SW480 (cell line): ENCODE data around the gene MED13L.

Source experiments
- DNase-seq: peaks from one replicate; pipeline ENCODE4 v3.0.0-alpha.2; 2016; ENCODE audit warnings: low spot score

The MED13L gene

DNA sequence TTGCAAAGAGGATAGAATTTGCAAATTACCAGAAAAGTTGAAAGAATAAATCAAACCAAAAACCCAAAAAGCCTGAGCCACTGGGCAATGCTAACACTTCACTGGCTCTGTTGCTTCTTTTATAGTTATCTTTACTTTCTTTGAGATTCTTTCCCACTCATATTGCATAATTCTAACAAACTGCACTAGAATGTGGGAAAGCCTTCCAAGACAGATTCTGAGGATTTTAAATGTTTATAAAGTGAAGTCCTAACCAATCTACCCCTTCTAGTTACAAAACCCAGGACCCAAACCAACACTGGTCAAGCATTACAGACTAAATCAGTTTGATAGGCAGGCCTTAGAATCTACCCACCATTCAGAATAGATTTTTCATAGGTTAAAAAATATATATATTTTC, 150.9 kb downstream of the MED13L start:
- no peak for DNase-seq

DNA sequence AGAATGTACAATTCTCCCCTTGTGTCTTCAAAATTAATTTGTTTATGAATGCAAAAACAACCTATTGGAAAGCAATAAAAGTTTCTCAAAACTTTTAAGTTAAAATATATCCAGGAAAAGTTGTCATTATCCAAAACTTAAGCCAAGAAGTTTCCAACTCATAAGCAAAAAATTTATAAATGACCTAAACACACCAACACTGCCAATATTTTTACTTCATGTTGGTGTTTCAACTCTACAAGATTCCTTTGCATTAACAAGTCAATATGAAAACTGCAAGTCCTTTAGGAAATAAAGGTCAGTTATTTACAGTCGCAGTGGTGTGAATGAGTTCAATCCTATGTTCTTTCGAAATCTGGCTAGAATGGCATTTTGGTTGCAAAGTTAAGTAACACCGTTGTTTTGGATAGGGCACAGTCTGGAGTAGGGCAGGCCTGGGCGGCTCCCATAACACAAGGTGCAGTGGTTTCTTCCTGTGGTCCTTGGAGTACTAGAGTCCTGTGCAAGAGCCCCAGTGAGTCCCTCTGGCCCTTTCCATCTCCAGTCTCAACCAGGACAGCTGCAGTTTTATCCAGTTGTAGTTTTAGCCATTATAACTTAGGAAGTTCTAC, 151.4 kb downstream of the MED13L start:
- DNase-seq: no peak

DNA sequence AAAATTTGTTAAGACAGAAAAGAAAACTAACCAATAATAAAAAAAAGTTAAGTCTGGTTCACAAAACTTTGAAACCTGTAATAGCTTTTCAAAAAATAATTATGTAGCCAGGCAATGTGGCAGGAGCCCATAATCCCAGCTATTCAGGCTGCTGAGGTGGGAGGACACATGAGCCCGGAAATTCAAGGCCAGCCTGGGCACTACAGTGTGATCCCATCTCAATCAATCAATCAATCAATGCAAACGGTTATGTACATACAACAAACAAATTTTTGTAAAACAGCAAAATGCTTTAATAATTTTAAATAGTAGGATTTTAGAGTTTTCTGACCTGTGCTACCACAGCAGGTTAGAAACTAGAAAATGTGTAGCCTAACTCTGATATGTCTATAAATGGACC, 152.4 kb downstream of the MED13L start:
- DNase-seq: no peak

DNA sequence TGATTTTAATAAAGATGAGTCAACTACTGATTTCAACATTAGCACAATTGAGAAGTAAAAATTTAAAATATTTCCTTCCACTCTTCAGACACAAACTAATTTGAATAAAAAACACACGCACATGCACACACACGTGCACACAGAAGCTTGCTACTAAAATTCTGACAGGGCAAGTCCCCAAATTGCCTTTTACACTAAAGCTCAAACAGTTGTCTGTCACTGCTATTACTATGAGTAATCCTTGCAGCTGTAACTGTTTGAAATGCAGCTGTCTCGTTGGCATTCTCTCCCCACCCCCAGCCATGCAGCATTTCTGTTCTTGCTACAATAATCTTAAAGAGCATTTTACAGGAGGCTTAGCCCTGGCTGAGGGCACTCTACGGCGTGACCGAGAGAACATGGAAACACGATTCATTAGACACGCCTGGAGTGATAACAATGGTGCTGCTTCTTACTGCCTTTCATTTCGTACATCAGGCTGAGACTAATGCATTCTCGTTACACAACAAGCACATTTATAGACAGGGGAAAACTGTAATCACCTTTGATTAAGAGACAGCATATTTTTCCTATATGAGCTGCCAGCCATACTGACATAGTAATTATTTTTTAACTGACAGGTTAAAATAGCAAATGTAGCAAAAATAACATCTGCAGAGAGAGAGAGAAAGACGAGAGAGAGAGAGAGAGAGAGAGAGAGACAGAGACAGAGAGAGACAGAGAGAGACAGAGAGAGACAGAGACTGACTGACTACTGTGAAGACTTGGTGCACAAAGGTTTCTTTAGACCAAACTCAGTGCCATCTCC, 153.8 kb downstream of the MED13L start:
- peak; percentile 30 for DNase-seq

DNA sequence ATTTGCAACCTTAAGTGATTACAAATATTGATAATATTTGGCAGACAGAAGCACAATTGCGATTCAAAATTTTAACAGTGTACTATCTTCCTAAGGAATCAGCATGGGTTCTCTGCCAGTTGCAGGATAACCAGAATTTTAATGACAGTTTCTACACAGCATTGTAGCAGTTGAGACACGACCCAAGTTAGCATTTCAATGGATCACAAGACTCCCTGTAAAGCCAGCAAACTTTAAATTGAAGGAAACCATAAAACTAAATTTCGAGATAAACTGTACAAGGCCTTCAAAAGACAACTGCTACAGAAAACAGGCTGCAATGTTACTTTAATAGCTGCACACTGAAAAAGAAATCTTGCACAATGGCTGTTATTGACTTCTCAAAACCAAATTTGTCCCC, 154.9 kb downstream of the MED13L start:
- no peak for DNase-seq

- DNase-seq: no peak
Observed at GRCh38 chr12:116121453-116121871, 156.0 kb downstream of the MED13L start.

GRCh38 chr12:116116650-116117424, 160.7 kb downstream of the MED13L start:
- DNase-seq: no peak

DNA sequence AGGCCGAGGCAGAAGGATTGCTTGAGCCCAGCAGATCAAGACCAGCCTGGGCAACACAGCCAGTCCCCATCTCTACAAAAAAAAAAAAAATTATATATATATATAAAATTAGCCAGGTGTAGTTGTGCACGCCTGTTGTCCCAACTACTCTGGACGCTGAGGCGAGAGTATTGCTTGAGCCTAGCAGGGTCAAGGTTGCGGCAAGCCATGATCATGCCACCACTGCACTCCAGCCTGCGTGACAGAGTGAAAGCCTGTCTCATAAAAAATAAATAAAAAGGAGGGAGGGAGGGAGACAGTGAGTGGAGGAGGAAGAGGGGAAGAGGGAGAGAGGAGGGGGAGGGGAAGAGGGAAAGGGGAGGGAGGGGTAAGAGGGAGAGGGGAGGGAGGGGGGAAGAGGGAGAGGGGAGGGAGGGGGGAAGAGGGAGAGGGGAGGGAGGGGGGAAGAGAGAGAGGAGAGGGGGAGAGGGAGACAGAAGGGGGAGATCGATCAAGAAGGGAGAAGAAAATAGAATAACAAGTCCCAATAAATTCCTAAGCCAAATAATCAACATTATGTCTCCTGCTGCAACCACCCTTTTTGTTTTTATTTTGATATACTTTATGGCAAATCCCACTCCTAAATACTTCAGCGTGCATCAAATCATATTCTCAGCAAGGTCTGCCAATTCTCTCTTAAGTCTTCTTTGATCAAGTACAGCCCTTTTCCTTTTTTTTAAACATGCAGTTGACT, 163.9 kb downstream of the MED13L start:
- DNase-seq: no peak

DNA sequence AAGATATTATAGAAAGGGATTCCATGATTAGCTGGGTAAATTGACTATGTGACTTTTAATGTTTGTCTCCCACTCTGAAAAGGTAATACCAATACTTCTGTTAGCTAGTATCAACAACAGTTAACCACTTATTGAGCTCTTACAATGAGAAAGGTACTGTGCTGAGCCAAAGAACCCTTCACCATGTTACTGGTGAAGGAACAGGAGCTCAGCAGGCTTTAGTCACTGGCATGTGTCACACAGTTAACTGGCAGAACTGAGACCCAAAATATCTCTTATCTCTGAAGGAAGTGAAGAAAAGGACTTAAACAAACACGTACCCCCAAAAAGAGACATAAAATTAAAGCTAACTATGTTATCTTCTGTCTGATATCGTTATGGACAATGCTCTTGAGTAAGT, 170.6 kb downstream of the MED13L start:
- no peak for DNase-seq

GRCh38 chr12:116104167-116104767, 173.2 kb downstream of the MED13L start:
- no peak for DNase-seq

DNA sequence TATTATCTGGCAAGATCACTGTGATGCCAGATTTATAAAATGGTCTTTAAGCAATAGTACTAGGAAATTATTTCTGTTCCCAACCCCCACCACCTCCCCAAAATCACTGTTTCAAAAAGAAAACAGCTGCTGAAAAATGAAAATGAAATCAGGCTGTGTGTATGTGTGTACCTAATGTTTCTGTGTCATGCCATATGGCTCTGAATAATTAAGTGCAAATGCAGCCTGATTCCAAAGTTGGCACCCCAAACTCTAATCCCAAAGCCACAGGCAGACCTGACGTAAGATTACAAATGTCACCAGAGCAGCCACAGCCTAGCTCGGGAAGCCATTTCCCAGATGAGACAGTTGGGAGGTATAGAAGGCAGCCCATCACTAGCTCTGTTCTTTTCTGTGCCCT, 175.5 kb downstream of the MED13L start:
- no peak for DNase-seq

- no peak for DNase-seq
Observed at GRCh38 chr12:116099652-116100432, 177.7 kb downstream of the MED13L start.

DNA sequence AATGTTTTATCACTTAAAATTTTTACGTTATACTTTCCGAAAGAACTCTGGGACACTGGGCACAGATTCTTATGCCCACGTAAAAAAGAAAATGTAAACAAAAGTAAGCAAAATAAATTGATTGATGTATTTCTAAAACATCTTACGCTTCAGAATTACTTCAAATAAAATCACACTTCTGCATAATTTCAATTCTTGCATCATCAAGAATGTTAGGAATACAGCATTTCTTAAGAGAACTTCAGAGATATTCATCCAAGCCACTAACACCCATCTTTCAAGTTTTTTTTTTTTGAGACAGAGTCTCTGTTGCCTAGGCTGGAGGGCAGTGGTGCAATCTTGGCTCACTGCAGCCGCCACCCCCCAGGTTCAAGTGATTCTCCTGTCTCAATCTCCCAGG, 180.6 kb downstream of the MED13L start:
- no peak for DNase-seq

GRCh38 chr12:116094475-116094874, 183.0 kb downstream of the MED13L start:
- no peak for DNase-seq

DNA sequence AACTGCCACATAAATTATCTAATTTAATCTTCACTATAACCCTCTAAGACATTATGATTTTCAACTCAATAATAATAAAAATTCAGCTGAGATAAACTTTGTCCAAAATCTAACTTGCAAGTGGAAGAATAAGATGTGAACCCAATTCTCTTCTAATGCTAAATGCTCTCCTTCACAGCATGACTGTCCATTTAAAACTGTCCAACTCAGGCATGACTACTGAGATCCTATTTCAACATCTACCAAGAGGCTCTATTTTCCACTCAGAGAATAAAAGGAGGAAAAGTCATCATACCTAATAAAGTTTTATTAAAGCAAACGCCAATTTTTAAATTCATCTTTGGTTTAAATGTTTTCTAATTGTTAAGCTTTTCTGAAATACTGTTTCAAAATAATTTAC, 183.6 kb downstream of the MED13L start:
- no peak for DNase-seq

- no peak for DNase-seq
Observed at GRCh38 chr12:116092776-116093175, 184.7 kb downstream of the MED13L start.

DNA sequence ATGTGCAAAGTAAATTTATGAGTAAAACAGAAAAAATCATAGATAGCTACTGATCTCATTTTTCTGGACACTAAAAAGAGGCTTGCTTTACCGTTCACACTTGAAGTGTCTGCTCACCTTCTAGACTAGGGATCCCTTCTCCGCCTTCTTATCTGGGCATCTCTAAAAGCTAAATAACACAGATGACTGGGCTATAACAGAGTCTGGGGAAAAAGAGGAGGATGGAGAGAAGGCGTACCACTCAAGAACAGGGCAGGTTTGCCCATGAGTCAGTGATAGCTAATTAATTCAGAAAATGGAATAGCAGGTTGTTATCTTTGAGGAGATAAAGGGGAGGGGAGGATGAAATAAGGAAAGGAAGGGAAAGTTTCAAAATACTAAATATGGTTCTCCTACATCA, 185.3 kb downstream of the MED13L start:
- no peak for DNase-seq

GRCh38 chr12:116091579-116091978, 185.9 kb downstream of the MED13L start:
- DNase-seq: no peak

GRCh38 chr12:116090516-116090915, 187.0 kb downstream of the MED13L start:
- no peak for DNase-seq

GRCh38 chr12:116089080-116089479, 188.4 kb downstream of the MED13L start:
- DNase-seq: no peak

DNA sequence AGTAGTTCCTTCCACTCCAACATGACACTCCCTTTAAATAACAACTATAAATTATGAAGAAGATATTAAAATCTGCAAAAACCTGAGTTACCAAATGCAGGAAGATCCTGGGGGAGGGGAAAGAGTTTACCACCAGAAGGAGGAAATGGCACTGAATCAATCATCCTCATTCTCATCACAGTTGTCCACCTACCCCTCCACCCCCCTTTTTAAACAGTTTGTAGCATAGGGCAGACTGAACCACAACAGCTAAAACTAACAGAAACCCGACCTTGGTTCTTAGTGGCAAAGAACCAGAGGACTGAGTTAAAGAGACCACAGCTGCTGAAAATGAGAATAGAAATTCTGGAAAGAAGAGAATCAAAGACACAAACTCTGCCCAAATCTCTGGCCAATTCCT, 189.5 kb downstream of the MED13L start:
- no peak for DNase-seq
